Fibroblast of mammary gland (primary cell): ENCODE measurements around the gene LMNTD2.

Source experiments
- DNase-seq: peaks from one replicate; pipeline ENCODE4 v3.0.0-alpha.2; 2010; ENCODE audit warnings: low read depth
- H3K4me3 ChIP-seq: 2 replicates; pipeline ENCODE4 v1.5.1; 2011; ENCODE audit warnings: low read depth, mild to moderate bottlenecking, low read length, moderate library complexity; ENCODE audit not compliant: control insufficient read depth
- CTCF ChIP-seq: conservative IDR thresholded peaks from 2 replicates; pipeline ENCODE4 v1.5.1; 2011; ENCODE audit warnings: low read depth, low read length, inconsistent platforms; ENCODE audit not compliant: control insufficient read depth, insufficient read depth

LMNTD2 gene

GRCh38 chr11:551131-551530 lies 9.4 kb downstream of the LMNTD2 start:
- H3K4me3 ChIP-seq, result no peak overlapping the region
- TF ChIP-seq CTCF, result no peak
- no peak for DNase-seq

- no peak for DNase-seq
- no peak for TF ChIP-seq CTCF
These were observed 9.8 kb downstream of the LMNTD2 start for GRCh38 chr11:550746-551085.

GRCh38 chr11:550021-550745 lies 10.4 kb downstream of the LMNTD2 start:
- TF ChIP-seq CTCF, result no peak
- H3K4me3 ChIP-seq, result no peak overlapping the region
- no peak for DNase-seq

More at GRCh38 chr11:550746-551085, 9.8 kb downstream of the LMNTD2 start:
- no peak overlapping the region for H3K4me3 ChIP-seq

GRCh38 chr11:548700-549603 lies 11.6 kb downstream of the LMNTD2 start:
- no peak for DNase-seq
- TF ChIP-seq CTCF, result no peak
- no peak overlapping the region for H3K4me3 ChIP-seq

- H3K4me3 ChIP-seq, result no peak overlapping the region
- no peak for TF ChIP-seq CTCF
- DNase-seq, result no peak
These were observed 15.4 kb downstream of the LMNTD2 start for GRCh38 chr11:545171-545570.

- no peak overlapping the region for H3K4me3 ChIP-seq
- TF ChIP-seq CTCF, result no peak
- no peak for DNase-seq
These were observed 15.7 kb downstream of the LMNTD2 start for GRCh38 chr11:544817-545166.

- DNase-seq, result no peak
- no peak overlapping the region for H3K4me3 ChIP-seq
- no peak for TF ChIP-seq CTCF
These were observed 19.1 kb downstream of the LMNTD2 start for GRCh38 chr11:541433-541885.
